Osteoblast (primary cell): Measurements from ENCODE around the gene PRKCE. TPM values are rescaled to one million over a fixed set of nuclear protein-coding genes. Genes with fewer than 3 reads are reported as not detected.

Source experiments
- DNase-seq: peaks from one replicate; pipeline ENCODE4 v3.0.0; 2011; ENCODE audit warnings: low spot score, mixed read lengths; ENCODE audit not compliant: insufficient read length; ENCODE audit errors: missing footprints
- H2AFZ ChIP-seq: 2 replicates; pipeline ENCODE4 v1.6.0; 2011; ENCODE audit warnings: mild to moderate bottlenecking, low read length
- H3K27ac ChIP-seq: 2 replicates; pipeline ENCODE4 v1.5.1; 2011; ENCODE audit warnings: mild to moderate bottlenecking, low read depth, low read length, moderate library complexity
- H3K27me3 ChIP-seq: 2 replicates; pipeline ENCODE4 v1.6.0; 2012; ENCODE audit warnings: mild to moderate bottlenecking, control low read depth, inconsistent platforms, low read length, moderate library complexity; ENCODE audit not compliant: insufficient read depth
- H3K36me3 ChIP-seq: 2 replicates; pipeline ENCODE4 v1.5.1; 2011; ENCODE audit warnings: mild to moderate bottlenecking, low read length, control low read depth, moderate library complexity; ENCODE audit not compliant: insufficient read depth
- H3K4me1 ChIP-seq: 2 replicates; pipeline ENCODE4 v1.5.1; 2011; ENCODE audit warnings: mild to moderate bottlenecking, low read length, control low read depth, moderate library complexity; ENCODE audit not compliant: insufficient read depth
- H3K4me2 ChIP-seq: 2 replicates; pipeline ENCODE4 v1.6.0; 2011; ENCODE audit warnings: mild to moderate bottlenecking, low read length; ENCODE audit not compliant: insufficient read depth
- H3K4me3 ChIP-seq: fragments of 200-600 bp; sonication (generic); 3 replicates; pipeline ENCODE4 v1.5.1; 2012; ENCODE audit warnings: mild to moderate bottlenecking, low read length, inconsistent platforms; ENCODE audit not compliant: insufficient read depth
- H3K79me2 ChIP-seq: 2 replicates; pipeline ENCODE4 v1.6.0; 2012; ENCODE audit warnings: mild to moderate bottlenecking, low read length, control low read depth, inconsistent platforms; ENCODE audit not compliant: insufficient read depth
- H3K9me3 ChIP-seq: 2 replicates; pipeline ENCODE4 v1.5.1; 2011; ENCODE audit warnings: low read depth, low read length, control low read depth
- H4K20me1 ChIP-seq: 2 replicates; pipeline ENCODE4 v1.6.0; 2012; ENCODE audit warnings: mild to moderate bottlenecking, low read length, control low read depth; ENCODE audit not compliant: insufficient read depth
- CTCF ChIP-seq: IDR thresholded peaks from 2 replicates; pipeline ENCODE4 v1.5.1; 2011; ENCODE audit warnings: mild to moderate bottlenecking, low read depth, low read length, moderate library complexity; ENCODE audit errors: extremely low read depth
- total RNA-seq: library from RNA; depleted of rRNA; stranded (reverse); fragments of >200 nt; gene quantifications from 2 replicates; pipeline ENCODE4 v1.2.3, GENCODE V29; 2012

The PRKCE gene
- total RNA-seq, 1 donor = 22.1 TPM

GRCh38 chr2:45869165-45869501 is 217.7 kb downstream of the PRKCE start:
- no peak overlapping the region for H3K27ac ChIP-seq
- peak; percentile 61 for DNase-seq
- no peaks in the 10 kb centered on the region for H3K36me3 ChIP-seq
- no peaks in the 10 kb centered on the region for H3K79me2 ChIP-seq
- peak overlapping the region; percentile 39 for H3K4me2 ChIP-seq
- H3K4me1 ChIP-seq = peaks cover 22% of the 10 kb centered on the region
- no peak for TF ChIP-seq CTCF
- no peaks in the 10 kb centered on the region for H3K27me3 ChIP-seq
- H3K9me3 ChIP-seq = no peaks in the 10 kb centered on the region
- H3K4me3 ChIP-seq = no peak overlapping the region
- H2AFZ ChIP-seq = no peak overlapping the region
- peaks cover 5% of the 10 kb centered on the region for H4K20me1 ChIP-seq

- Histone ChIP-seq H3K9me3 (no peaks in the 10 kb centered on the region), H3K79me2 (no peaks in the 10 kb centered on the region), H3K27ac (no peak overlapping the region), H3K36me3 (no peaks in the 10 kb centered on the region), H3K4me1 (peaks cover 22% of the 10 kb centered on the region), H3K27me3 (no peaks in the 10 kb centered on the region), H3K4me2 (no peak overlapping the region), H2AFZ (no peak overlapping the region), H4K20me1 (peaks cover 5% of the 10 kb centered on the region), H3K4me3 (no peak overlapping the region)
- no peak for TF ChIP-seq CTCF
- no peak for DNase-seq
Observed at GRCh38 chr2:45871025-45871424, 219.6 kb downstream of the PRKCE start.

GRCh38 chr2:45871541-45871940 is 220.1 kb downstream of the PRKCE start:
- H3K27me3 ChIP-seq = no peaks in the 10 kb centered on the region
- H3K79me2 ChIP-seq = no peaks in the 10 kb centered on the region
- TF ChIP-seq CTCF = no peak
- H4K20me1 ChIP-seq = peaks cover 5% of the 10 kb centered on the region
- no peak overlapping the region for H3K4me3 ChIP-seq
- no peak for DNase-seq
- no peaks in the 10 kb centered on the region for H3K9me3 ChIP-seq
- no peak overlapping the region for H3K4me2 ChIP-seq
- H3K4me1 ChIP-seq = peaks cover 22% of the 10 kb centered on the region
- no peak overlapping the region for H2AFZ ChIP-seq
- H3K36me3 ChIP-seq = no peaks in the 10 kb centered on the region
- no peak overlapping the region for H3K27ac ChIP-seq

- no peak overlapping the region for H3K4me3 ChIP-seq
- no peaks in the 10 kb centered on the region for H3K79me2 ChIP-seq
- no peaks in the 10 kb centered on the region for H3K27me3 ChIP-seq
- H3K4me1 ChIP-seq = peaks cover 22% of the 10 kb centered on the region
- H3K36me3 ChIP-seq = no peaks in the 10 kb centered on the region
- H3K4me2 ChIP-seq = peak overlapping the region; percentile 7
- H2AFZ ChIP-seq = no peak overlapping the region
- TF ChIP-seq CTCF = no peak
- H4K20me1 ChIP-seq = peaks cover 5% of the 10 kb centered on the region
- no peaks in the 10 kb centered on the region for H3K9me3 ChIP-seq
- no peak overlapping the region for H3K27ac ChIP-seq
- peak; percentile 71 for DNase-seq
Observed at GRCh38 chr2:45872211-45872610, 220.7 kb downstream of the PRKCE start.
